Cardiac muscle cell (in vitro differentiated cells and primary cell): ENCODE results near the gene XPO4. TPM values are rescaled to one million over a fixed set of nuclear protein-coding genes. Genes with fewer than 3 reads are reported as not detected.
A peak's percentile ranks its signal among the peaks of the same experiment; 100 is the strongest.

Source experiments
- DNase-seq, 2 donors: peaks; one replicate each; pipeline versions ENCODE4 v3.0.0 to v3.0.0-alpha.2; 2010 to 2017; ENCODE audit warnings: low read depth in 1 of 2, low spot score in 1 of 2
- H3K27ac ChIP-seq: fragments of 200-600 bp; sonication (generic); 2 replicates; pipeline ENCODE4 v1.5.1; 2016
- H3K27me3 ChIP-seq: fragments of 200-600 bp; sonication (generic); 2 replicates; pipeline ENCODE4 v1.6.0; 2016; ENCODE audit warnings: control low read depth
- H3K36me3 ChIP-seq: fragments of 200-600 bp; sonication (generic); 2 replicates; pipeline ENCODE4 v1.5.1; 2016; ENCODE audit warnings: control low read depth
- H3K4me1 ChIP-seq: fragments of 200-600 bp; sonication (generic); 2 replicates; pipeline ENCODE4 v1.8.1; 2017; ENCODE audit warnings: low read depth, mild to moderate bottlenecking, mixed run types
- H3K4me3 ChIP-seq: fragments of 200-600 bp; sonication (generic); 2 replicates; pipeline ENCODE4 v1.5.1; 2016; ENCODE audit warnings: mild to moderate bottlenecking
- H3K9me3 ChIP-seq: fragments of 200-600 bp; sonication (generic); 2 replicates; pipeline ENCODE4 v1.5.1; 2017; ENCODE audit warnings: low read depth, mild to moderate bottlenecking, control low read depth
- polyA plus RNA-seq: library from polyadenylated mRNA; unstranded; fragments of >200 nt; fragmentation: Nextera tagmentation; extraction: Ambion mirVana; gene quantifications from 2 replicates; pipeline ENCODE4 v1.2.1, GENCODE V29; 2016
- total RNA-seq: library from RNA; depleted of rRNA; stranded (reverse); fragments of >200 nt; gene quantifications from 2 replicates; pipeline ENCODE4 v1.2.3, GENCODE V29; 2016
- TF ChIP-seq, protein P1 (sequence below): IDR thresholded peaks from 2 replicates; pipeline ENCODE4 v1.5.1; 2012; ENCODE audit warnings: low read depth, mild to moderate bottlenecking, low read length

Gene XPO4
- total and polyA plus RNA-seq, 2 experiments from 2014 or later: 51.8 to 177 TPM

DNA sequence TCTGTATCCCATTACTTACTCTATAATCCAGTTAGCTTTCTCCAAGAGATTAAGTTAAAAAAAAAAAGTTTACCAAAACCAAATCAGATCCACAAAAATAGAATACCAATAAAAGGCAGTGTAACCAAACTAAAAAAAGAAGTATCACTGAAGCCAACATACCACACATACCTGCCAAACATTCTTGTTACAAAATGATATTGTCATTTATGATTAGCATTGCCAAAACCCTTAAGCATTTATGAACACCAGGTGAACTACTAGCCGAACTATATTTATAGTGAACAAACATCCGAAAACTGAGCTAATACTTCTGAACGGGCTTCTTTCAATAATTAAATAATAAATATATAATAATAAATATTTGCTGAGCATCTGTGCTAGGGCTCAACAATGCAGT lies 69.7 kb downstream of the XPO4 start:
- TF ChIP-seq, protein P1, sequence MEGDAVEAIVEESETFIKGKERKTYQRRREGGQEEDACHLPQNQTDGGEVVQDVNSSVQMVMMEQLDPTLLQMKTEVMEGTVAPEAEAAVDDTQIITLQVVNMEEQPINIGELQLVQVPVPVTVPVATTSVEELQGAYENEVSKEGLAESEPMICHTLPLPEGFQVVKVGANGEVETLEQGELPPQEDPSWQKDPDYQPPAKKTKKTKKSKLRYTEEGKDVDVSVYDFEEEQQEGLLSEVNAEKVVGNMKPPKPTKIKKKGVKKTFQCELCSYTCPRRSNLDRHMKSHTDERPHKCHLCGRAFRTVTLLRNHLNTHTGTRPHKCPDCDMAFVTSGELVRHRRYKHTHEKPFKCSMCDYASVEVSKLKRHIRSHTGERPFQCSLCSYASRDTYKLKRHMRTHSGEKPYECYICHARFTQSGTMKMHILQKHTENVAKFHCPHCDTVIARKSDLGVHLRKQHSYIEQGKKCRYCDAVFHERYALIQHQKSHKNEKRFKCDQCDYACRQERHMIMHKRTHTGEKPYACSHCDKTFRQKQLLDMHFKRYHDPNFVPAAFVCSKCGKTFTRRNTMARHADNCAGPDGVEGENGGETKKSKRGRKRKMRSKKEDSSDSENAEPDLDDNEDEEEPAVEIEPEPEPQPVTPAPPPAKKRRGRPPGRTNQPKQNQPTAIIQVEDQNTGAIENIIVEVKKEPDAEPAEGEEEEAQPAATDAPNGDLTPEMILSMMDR: no peak
- Histone ChIP-seq H3K4me1 (peaks cover 47% of the 10 kb centered on the region), H3K4me3 (no peak overlapping the region), H3K27me3 (no peaks in the 10 kb centered on the region), H3K36me3 (peaks cover 36% of the 10 kb centered on the region), H3K9me3 (no peaks in the 10 kb centered on the region), H3K27ac (peak overlapping the region; percentile 76)
- DNase-seq: no peak

DNA sequence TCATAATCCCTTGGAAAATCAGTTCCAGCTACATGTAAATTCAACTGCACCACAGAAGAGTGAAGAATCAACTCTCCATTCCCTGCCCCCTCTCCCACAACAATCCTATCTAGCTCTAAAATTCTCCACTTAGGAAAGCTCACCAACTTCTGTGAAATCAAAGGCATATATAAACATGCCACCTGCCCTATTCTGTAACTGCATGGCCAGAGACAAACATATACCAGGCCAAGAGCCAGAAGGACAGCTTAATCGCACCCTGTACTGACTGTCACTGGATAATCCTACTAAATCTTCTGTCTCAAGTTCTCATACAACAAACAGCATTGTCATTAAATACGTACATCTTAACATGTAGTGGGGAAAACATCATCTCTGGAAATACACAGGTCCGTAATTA lies 70.6 kb downstream of the XPO4 start:
- TF ChIP-seq, protein P1: no peak
- H3K4me3 ChIP-seq: peak overlapping the region; percentile 12

DNA sequence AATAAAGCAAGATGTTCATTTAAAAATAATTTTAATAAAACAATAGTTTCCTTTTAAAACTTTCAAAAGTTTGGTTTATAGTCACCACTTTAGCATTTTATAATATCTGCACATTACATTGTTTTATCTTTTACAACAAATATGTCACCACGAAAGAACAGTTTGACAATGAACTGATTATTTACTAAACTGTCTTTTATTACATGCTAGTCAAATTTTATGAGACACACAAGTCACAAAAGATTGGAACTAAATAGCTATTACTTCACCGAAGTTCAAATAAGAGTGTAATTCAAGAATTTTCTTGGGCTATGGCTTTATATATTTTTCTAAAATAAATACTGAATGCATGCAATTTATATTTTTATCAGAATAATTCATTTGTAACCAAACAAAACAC lies 71.3 kb downstream of the XPO4 start:
- Histone ChIP-seq H3K9me3 (no peaks in the 10 kb centered on the region), H3K4me1 (peaks cover 60% of the 10 kb centered on the region), H3K4me3 (peak overlapping the region; percentile 12), H3K36me3 (peaks cover 24% of the 10 kb centered on the region), H3K27me3 (no peaks in the 10 kb centered on the region), H3K27ac (peak overlapping the region; percentile 76)
- no peak for DNase-seq
- TF ChIP-seq, protein P1: no peak

More for the DNA sequence above, 70.6 kb downstream of the XPO4 start:
- H3K27me3 ChIP-seq: no peaks in the 10 kb centered on the region
- no peaks in the 10 kb centered on the region for H3K9me3 ChIP-seq
- H3K36me3 ChIP-seq: peaks cover 27% of the 10 kb centered on the region
- H3K27ac ChIP-seq: peak overlapping the region; percentile 76
- no peak for DNase-seq
- peaks cover 53% of the 10 kb centered on the region for H3K4me1 ChIP-seq

DNA sequence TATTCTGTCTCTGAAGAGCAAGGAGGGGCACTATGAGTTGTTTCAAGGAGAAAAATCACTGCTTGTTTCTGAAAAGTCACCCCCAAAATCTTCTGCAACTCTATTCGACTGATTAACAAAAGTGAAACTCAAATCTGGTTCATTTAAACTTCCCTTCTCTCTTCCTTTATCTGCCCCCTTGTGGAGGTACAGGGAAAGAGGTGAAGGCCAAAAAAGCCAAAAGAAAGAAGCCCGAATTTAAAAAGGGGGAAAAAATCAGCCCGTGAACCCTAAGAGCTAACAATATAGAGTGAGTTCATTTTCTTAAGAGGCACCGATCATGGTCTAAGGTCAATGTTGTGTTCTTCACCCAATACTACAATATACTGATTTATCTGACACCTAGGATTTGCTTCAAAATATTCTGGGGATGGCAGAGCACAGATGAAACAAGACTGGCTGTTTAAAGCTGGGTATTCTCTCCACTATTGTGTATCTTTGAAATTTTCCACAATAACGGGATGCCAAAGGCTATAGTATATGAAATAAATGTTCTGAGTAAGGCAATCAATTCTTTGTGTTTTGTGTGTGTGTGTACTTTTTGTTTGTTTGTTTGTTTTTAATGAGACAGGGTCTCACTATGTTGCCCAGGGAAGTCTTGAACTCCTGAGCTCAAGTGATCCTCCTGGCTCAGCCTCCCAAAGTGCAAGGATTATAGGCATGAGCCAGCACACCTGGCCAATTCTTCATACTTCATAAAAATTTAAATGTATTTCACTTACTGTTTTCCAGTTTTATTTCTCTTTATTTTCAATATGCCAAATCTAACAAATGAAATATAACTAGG lies 73.8 kb downstream of the XPO4 start:
- Histone ChIP-seq H3K27ac (peak overlapping the region; percentile 76), H3K9me3 (no peaks in the 10 kb centered on the region), H3K27me3 (no peaks in the 10 kb centered on the region), H3K4me1 (peaks cover 84% of the 10 kb centered on the region), H3K36me3 (peaks cover 11% of the 10 kb centered on the region), H3K4me3 (no peak overlapping the region)
- peak; percentile 63 to 70 for DNase-seq
- TF ChIP-seq, protein P1: peak; percentile 86

DNA sequence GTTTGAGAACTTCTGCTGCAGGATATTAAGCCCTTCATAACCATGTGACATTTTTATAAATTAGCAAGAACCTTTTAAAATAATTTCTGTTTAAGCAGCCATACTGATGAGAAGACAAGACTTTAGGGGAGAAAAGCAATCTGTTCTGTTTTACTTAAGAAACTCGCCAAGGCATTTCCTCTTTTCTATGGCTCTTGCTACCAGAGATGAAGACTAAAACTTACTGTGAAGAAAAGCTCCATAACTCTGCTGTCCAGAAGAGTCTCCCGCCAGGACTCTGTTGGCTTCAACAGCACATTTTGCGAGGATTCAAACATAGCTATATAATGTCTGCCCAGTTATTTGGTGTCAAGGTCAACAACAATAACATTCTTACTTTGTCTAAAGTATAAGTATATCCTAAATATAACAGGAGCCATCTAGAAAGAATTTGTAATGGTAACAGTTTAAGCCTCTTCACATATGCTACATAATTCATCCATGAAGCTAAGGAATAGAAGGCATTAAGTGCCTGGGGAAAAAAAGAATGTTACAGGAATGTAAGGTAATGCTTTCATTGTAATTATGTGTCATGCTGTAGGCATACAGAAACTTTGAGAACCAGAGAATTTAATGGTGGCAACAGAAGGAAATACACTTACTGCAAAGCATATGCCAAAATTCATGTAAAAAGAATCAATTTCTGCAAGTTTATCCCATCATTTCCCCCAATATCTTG lies 75.5 kb downstream of the XPO4 start:
- H3K27me3 ChIP-seq: no peaks in the 10 kb centered on the region
- DNase-seq: no peak
- peaks cover 87% of the 10 kb centered on the region for H3K4me1 ChIP-seq
- TF ChIP-seq, protein P1: no peak
- H3K4me3 ChIP-seq: no peak overlapping the region
- H3K9me3 ChIP-seq: no peaks in the 10 kb centered on the region
- peaks cover 4% of the 10 kb centered on the region for H3K36me3 ChIP-seq
- H3K27ac ChIP-seq: peak overlapping the region; percentile 63
